ENCODE measurements around the gene NINJ2.
A peak's percentile ranks its signal among the peaks of the same experiment; 100 is the strongest.
"Not testable (repeated sequence)": the region's sequence is repeated elsewhere in the genome, so short reads cannot be mapped to it uniquely, and the experiment has no call there.

NINJ2 gene

DNA sequence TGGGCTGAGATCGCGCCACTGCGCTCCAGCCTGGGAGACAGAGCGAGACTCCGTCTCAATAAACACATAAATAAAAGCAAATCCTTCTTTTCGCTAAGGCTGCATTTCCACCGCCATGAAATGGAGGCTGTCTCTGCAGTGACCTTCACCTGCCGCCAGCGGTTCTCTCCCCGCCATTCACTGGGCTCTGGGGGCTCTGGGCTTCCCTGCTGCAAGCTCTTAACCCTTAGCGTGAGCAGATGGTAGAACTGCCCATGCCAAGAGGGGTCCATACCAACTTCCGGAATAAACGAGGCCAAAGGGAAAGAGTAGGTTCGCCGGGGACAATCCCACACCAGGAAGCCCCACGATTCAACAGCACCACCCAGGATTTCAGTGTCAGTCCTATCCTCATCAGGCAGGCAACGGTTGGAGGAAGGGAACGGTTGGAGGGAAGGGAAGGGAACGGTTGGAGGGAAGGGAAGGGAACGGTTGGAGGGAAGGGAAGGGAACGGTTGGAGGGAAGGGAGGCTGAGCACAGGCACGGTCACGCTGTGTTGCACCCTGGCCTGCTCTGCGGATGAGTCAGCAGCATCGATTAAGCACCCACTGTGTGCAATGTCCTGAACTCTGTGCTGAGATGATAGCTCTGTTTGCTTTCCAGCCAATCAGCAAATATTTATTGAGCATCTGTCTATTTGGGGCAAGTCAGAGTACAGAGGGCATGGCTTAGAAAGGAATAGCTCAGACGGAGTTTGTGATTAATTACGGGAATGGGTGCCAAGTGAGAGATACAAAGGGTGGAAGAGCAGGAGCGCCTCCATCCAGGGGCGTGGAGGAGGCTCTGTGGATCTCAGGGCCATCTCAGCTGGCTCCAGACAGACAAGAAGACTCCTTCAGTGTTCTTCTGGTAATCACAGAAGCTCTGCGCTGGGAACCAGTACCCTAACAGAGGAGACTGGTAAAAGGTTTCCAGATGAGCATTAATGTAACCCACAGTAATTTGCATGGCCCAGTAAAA lies 77.9 kb downstream of the NINJ2 start:
- DNase-seq = no peak

- no peak for DNase-seq
These were observed 79.9 kb downstream of the NINJ2 start for GRCh38 chr12:583251-583869.

DNA sequence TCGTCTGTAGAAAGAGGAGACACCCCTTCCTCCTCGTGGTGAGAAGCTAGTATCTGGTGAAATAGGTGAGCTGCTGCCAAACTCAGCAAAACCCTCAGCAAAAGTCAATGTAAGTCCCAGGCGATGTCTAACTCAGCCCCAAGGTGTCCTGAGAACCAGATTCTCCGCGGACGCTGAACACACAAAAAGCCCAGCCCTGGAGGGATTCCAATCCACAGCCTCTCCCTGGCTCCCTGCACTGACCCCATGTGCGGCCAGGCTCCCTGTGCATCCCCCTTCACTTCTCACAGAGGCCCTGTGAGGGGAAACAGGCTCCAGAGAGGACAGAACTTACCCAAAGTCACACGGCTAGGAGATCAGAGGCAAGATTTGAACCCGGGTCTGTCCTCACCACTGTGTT lies 81.5 kb downstream of the NINJ2 start:
- no peak for DNase-seq

GRCh38 chr12:581321-581720 lies 81.9 kb downstream of the NINJ2 start:
- DNase-seq = no peak

DNA sequence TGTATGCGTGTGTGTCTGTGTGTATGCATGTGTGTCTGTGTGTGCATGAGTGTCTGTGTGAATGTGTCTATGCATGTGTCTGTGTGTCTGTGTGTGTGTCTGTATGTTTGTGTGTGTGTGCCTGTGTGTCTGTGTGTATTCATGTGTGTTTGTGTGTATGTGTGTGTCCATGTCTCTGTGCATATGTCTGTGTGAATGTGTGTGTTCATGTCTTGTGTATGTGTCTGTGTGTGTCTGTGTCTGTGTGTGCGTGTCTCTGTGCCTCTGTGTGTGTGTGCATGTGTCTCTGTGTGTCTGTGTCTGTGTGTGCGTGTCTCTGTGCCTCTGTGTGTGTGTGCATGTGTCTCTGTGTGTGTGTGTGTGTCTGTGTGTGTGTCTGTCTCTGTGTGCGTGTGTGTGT lies 82.4 kb downstream of the NINJ2 start:
- no peak for DNase-seq

DNA sequence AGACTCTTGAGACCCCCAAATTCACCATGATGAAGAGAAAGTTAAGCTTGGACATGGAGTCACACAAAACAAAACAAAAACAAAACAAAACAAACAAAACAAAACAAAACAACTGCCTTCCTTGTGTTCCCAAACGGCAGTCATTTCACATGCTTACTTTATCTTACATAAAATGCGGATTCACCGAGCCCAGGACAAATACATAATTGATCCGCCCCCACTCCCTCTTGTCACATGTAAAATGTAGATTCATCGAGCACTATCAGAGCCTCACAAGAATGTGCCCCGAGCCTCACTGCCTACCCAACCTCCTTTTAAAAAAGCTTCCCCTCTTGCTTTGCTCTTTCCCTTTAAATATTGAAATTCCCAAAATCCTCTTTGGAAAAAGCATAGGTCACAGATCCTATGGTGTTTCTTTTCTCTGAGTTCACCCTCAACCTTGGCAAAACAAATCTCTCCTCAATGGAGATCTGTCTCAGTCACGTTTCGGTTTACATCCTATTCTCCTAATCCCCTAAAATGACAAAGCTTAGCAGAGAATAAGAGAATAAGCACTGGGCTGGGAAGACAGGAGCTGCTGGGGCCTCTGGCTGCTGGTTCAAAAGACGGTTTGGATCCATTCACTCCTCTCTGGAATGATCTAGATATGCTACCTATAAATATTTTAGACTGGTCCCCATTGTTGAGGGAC lies 83.7 kb downstream of the NINJ2 start:
- no peak for DNase-seq

- no peak for DNase-seq
These were observed 84.4 kb downstream of the NINJ2 start for GRCh38 chr12:578748-579419.

DNA sequence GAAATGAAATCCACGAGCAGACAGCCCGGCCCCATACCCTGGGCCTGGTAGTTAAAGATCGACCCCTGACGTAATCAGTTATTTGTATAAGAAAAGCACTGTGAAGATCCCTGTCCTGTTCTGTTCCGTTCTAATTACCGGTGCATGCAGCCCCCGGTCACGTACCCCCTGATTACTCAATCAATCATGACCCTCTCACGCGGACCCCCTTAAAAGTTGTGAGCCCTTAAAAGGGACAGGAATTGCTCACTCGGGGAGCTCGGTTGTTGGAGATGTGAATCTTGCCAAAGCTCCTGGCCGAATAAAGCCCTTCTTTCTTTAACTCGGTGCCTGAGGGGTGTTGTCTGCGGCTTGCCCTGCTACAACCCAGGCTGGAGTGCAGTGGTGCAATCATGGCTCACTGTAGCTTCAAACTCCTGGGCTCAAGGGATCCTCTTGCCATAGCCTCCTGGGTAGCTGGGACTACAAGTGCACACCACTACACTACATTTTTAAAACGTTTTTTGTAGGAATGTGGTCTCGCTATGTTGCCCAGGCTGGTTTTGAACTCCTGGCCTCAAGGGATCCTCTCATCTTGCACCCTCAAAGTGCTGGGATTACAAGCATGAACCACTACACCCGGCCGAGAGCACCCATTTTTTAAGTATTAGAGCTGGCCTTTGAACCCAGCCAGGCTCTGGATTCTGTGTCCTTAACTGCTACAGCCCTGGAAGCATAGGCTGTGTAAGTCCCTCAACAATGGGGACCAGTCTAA lies 85.1 kb downstream of the NINJ2 start:
- DNase-seq = not testable (repeated sequence)

DNA sequence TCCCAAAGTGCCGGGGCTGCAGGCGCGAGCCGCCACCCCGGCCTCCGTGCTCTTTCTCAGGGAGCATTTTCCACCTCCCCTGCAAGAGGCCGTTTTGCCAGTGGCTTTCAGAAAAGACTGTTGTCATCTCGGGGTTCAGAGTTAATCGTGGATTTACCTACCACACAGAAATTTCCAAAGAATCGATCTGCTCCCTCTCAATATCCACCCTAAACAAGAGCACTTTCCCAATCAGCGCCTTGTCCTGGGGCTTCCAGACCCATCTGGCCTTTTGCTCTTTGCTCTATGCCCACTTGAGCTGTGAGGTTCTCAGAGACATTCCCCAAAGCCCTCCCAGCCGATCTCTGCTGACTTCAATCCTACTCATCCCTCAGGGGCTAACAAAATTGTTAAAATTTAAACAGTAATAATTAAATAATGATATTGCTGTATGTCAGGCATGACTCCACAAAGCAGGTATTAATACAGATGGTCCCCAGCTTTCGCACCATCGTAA lies 86.6 kb downstream of the NINJ2 start:
- no peak for DNase-seq

DNA sequence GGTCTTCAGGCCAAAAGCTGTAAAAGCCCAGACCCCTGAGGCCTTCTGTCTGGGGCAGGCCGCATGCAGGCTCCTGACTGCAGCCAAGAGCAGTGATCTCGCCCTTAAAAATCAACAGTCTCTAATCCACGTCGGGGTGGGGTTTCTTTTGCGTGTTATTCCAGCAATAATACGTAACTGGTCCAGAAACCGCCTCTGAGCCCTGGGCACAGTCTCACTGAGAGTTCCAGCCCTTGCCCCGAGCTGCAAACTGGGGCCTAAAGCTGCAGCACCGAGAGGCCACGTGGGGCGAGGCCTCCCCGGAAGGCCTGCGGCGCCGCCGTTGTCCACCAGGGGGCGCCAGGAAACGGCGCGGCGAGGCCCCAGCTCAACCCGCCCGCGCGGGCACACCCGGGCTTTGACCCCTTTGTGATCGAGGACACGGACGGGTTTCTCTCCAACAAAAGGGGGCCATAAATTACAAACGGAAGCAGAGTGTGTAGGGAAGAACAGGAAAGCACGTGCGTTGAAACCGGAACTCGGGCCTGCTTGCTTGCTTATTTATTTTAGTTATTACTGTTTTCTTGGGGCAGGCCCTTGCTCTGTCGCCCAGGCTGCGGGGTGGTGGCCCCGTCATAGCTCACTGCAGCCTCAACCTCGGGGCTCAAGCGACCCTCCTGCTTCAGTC lies 87.2 kb downstream of the NINJ2 start:
- DNase-seq = peak; percentile 73 to 82

GRCh38 chr12:575129-575502 lies 88.1 kb downstream of the NINJ2 start:
- DNase-seq = no peak

DNA sequence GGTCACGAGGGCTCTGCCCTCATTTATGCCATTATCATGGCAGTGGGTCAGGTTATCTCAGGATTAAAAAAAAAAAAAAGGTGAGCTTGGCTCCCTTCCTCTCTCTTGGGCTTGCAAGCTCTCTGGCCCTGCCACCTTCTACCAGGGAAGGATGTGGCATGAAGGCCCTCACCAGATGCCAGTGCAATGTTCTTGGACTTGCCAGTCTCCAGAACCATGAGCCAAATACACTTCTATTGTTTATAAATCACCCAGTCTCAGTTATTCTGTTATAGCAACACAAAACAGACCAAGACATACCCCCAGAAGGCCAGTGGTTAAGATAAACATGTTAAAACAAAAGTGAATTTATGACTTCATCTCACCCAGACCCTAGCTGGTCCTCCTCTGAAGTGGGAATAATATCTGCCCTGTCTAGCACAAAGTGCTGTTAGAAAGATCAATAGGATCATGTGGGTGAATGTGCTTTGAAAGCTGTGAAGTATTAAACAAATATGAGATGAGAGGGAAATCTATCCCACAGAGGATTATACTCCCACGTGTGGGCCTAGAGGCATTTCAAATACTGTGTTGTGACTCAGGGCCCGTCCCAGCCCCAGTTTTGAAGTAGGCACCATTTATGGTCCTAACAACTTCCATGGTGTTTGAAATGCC lies 88.6 kb downstream of the NINJ2 start:
- no peak for DNase-seq

- no peak for DNase-seq
These were observed 90.0 kb downstream of the NINJ2 start for GRCh38 chr12:573232-573631.

DNA sequence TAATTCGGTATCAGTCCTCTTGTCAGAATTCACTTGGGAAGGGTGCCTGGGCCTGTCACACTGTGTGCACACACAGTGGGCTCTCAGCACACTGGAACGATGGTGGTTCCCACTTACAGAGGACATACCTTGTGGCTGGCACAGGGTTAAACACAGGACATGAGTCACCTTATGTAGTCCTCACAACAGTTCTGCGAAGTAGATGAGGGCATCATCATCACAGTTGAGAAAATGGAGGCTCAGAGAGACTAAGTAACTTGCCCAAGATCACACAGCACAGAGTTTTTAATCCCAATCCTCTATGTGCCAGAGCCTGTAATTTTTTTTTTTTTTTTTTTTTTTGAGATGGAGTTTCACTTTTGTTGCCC lies 90.7 kb downstream of the NINJ2 start:
- no peak for DNase-seq

GRCh38 chr12:571795-572531 lies 91.3 kb downstream of the NINJ2 start:
- peak in 1 of 2 donors; percentile 18 for DNase-seq

DNA sequence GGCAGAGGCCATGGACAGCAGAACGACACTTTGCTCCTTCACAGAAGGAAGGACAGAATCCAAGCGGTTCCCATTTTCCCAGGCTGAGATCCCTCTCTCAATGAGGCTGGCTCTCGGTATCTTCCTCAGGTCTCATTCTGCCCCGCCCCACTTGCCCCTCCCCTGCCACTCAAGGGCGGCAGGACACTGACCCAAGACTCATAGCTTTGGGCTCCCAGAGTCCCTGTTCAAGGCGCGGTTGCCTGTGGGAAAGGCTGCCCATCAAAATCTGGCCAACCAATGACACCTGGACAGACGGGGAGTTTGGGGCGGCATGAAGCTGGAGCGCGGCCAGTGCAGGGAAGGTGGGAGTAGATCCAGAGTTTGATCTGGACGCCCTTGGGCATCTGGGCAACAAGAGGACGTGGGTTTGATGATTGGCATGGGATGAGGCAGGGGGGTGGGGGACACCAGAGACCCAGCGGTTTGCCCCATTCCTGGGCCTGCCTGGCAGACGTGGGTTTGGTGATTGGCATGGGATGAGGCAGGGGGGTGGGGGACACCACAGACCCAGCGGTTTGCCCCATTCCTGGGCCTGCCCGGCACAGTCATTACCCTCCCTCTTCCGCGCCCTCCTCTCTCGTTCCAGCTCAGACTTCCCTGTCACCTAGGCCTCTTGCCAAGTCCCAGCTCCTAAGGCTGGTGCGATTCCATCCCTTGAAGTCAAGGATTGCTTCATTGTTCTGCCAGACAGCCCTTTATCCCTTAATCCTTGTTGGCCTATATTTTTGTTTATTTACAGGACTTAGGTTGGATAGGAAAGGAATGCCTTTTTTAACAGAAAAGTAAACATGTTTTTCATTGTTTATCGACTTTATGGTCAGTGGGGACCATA lies 92.1 kb downstream of the NINJ2 start:
- no peak for DNase-seq

- DNase-seq = no peak
These were observed 92.8 kb downstream of the NINJ2 start for GRCh38 chr12:570435-570920.

GRCh38 chr12:569803-570434 lies 93.3 kb downstream of the NINJ2 start:
- peak; percentile 65 to 75 for DNase-seq

All from inflammatory macrophage (primary cell).